ENCODE results near the gene MSI1. TPM values are rescaled to one million over a fixed set of nuclear protein-coding genes. Genes with fewer than 3 reads are reported as not detected.
A peak's percentile ranks its signal among the peaks of the same experiment; 100 is the strongest.

MSI1 gene
- total and polyA plus RNA-seq, 2 of the 13 experiments (the other 11 are each of a cell fraction or from before 2014, with no cell fraction given) = 0.09 to 0.46 TPM

DNA sequence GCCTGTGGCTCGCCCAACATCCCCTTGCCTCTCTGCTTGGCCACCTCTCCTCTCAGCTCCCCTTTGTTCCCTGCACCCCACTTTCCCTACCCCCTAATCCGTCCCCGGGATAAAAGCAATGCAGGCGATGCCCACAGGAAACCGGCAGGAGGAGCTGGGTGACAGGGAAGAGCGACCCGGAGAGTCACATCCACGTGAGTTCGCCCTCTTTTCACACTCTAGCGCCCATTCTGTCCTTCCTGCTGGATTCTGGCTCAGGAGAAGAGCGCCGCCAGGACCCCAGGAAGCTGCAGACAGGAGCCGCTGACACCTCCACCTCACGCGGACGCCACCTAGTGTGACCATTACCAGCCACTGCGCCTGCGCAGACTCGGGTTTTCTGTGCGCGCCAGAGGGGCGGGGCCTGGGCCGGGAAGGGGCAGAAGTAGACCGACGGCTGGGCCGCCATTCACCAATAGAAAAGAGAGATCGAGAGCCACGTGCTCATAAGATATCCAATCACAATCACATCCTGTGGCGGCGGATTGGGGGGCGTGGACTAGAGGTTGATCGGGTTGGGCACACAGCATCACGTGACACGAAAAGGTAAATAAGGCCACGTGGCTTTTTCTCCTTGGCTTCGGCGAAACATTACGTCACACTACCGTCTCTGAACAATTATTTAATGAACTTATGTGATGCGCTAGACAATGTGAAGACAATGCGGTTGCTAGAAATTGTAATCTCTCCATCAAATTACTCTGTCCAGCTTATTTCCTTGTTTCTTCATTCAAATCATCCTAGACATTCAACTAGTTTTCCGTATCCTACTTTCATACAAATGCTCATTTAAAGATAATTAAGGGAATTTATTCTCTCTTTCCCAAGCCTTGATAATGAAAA lies 51.5 kb downstream of the MSI1 start (continued):
- TF ChIP-seq, protein P1, sequence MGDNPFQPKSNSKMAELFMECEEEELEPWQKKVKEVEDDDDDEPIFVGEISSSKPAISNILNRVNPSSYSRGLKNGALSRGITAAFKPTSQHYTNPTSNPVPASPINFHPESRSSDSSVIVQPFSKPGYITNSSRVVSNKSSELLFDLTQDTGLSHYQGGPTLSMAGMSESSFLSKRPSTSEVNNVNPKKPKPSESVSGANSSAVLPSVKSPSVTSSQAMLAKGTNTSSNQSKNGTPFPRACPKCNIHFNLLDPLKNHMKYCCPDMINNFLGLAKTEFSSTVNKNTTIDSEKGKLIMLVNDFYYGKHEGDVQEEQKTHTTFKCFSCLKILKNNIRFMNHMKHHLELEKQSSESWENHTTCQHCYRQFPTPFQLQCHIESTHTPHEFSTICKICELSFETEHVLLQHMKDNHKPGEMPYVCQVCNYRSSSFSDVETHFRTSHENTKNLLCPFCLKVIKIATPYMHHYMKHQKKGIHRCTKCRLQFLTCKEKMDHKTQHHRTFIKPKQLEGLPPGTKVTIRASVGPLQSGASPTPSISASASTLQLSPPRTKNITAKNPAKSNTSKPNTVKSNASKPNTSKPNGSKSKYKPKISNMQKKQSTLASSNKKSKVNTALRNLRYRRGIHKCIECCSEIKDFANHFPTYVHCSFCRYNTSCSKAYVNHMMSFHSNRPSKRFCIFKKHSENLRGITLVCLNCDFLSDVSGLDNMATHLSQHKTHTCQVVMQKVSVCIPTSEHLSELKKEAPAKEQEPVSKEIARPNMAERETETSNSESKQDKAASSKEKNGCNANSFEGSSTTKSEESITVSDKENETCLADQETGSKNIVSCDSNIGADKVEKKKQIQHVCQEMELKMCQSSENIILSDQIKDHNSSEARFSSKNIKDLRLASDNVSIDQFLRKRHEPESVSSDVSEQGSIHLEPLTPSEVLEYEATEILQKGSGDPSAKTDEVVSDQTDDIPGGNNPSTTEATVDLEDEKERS (CRISPR knock-in tag; IDR thresholded peaks at IDR 0.05) = peak; percentile 25; the same call in 1 of the 2 replicates
- peak; percentile 91; the same call in 1 of the 2 replicates for TF ChIP-seq ZNF367 (CRISPR knock-in tag; IDR thresholded peaks at IDR 0.05; ENCODE audit: borderline replicate concordance)
- TF ChIP-seq SP1 (IDR thresholded peaks at IDR 0.05) = no peak
- peak; percentile 76; the same call in 1 of the 2 replicates for TF ChIP-seq SP1 (CRISPR knock-in tag; IDR thresholded peaks at IDR 0.05)
- TF ChIP-seq MTF2 (CRISPR knock-in tag; IDR thresholded peaks at IDR 0.05; ENCODE audit: borderline replicate concordance) = no peak
- peak; percentile 87 for TF ChIP-seq SALL1 (CRISPR knock-in tag; IDR thresholded peaks at IDR 0.05)
- TF ChIP-seq KLF6 (CRISPR knock-in tag; IDR thresholded peaks at IDR 0.05) = peak; percentile 52; the same call in 1 of the 2 replicates
- TF ChIP-seq ZBTB42 (CRISPR knock-in tag; IDR thresholded peaks at IDR 0.05) = no peak
- peak; percentile 16 for TF ChIP-seq AGO2 (optimal IDR thresholded peaks at IDR 0.05; ENCODE audit: low read depth, low read length)
- TF ChIP-seq ZNF501 (CRISPR knock-in tag; IDR thresholded peaks at IDR 0.05) = peak; percentile 92
- 0 out of 2 replicates have a peak, but pooled peaks have one; percentile 19 for TF ChIP-seq ZNF101 (CRISPR knock-in tag; IDR thresholded peaks at IDR 0.05; ENCODE audit: borderline replicate concordance, low read depth)
- peak; percentile 47; the same call in 1 of the 2 replicates for TF ChIP-seq PAX8 (CRISPR knock-in tag; IDR thresholded peaks at IDR 0.05; ENCODE audit: borderline replicate concordance)
- peak; percentile 69 for TF ChIP-seq MED1 (CRISPR knock-in tag; IDR thresholded peaks at IDR 0.05)
- 0 out of 2 replicates have a peak, but pooled peaks have one; percentile 56 for TF ChIP-seq ARNT2 (CRISPR knock-in tag; IDR thresholded peaks at IDR 0.05; ENCODE audit: low read depth)
- no peak for TF ChIP-seq ZNF773 (CRISPR knock-in tag; IDR thresholded peaks at IDR 0.05; ENCODE audit: borderline replicate concordance)
- peak; percentile 65; the same call in 1 of the 3 replicates for TF ChIP-seq MXI1 (IDR thresholded peaks at IDR 0.05; ENCODE audit: borderline replicate concordance, low read depth, low read length)
- TF ChIP-seq RFX1 (IDR thresholded peaks at IDR 0.05) = no peak
- peak; percentile 45; the same call in 1 of the 2 replicates for TF ChIP-seq SALL2 (CRISPR knock-in tag; IDR thresholded peaks at IDR 0.05)
- no peak for TF ChIP-seq ZNF20 (CRISPR knock-in tag; IDR thresholded peaks at IDR 0.05)
- TF ChIP-seq DR1 (CRISPR knock-in tag; IDR thresholded peaks at IDR 0.05) = peak; percentile 95
- peak; percentile 84 for TF ChIP-seq ZNF761 (CRISPR knock-in tag; conservative IDR thresholded peaks at IDR 0.05)
- TF ChIP-seq, protein P2, sequence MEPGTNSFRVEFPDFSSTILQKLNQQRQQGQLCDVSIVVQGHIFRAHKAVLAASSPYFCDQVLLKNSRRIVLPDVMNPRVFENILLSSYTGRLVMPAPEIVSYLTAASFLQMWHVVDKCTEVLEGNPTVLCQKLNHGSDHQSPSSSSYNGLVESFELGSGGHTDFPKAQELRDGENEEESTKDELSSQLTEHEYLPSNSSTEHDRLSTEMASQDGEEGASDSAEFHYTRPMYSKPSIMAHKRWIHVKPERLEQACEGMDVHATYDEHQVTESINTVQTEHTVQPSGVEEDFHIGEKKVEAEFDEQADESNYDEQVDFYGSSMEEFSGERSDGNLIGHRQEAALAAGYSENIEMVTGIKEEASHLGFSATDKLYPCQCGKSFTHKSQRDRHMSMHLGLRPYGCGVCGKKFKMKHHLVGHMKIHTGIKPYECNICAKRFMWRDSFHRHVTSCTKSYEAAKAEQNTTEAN (CRISPR knock-in tag; conservative IDR thresholded peaks at IDR 0.05) = peak; percentile 85; the same call in 1 of the 2 replicates
- TF ChIP-seq, protein P3, sequence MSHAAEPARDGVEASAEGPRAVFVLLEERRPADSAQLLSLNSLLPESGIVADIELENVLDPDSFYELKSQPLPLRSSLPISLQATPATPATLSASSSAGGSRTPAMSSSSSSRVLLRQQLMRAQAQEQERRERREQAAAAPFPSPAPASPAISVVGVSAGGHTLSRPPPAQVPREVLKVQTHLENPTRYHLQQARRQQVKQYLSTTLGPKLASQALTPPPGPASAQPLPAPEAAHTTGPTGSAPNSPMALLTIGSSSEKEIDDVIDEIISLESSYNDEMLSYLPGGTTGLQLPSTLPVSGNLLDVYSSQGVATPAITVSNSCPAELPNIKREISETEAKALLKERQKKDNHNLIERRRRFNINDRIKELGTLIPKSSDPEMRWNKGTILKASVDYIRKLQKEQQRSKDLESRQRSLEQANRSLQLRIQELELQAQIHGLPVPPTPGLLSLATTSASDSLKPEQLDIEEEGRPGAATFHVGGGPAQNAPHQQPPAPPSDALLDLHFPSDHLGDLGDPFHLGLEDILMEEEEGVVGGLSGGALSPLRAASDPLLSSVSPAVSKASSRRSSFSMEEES (CRISPR knock-in tag; IDR thresholded peaks at IDR 0.05) = peak; percentile 88
- TF ChIP-seq, protein P4, sequence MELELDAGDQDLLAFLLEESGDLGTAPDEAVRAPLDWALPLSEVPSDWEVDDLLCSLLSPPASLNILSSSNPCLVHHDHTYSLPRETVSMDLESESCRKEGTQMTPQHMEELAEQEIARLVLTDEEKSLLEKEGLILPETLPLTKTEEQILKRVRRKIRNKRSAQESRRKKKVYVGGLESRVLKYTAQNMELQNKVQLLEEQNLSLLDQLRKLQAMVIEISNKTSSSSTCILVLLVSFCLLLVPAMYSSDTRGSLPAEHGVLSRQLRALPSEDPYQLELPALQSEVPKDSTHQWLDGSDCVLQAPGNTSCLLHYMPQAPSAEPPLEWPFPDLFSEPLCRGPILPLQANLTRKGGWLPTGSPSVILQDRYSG (CRISPR knock-in tag; IDR thresholded peaks at IDR 0.05) = peak; percentile 44
